Cardiac muscle cell (in vitro differentiated cells and primary cell): ENCODE measurements around the gene MRPS16. TPM values are rescaled to one million over a fixed set of nuclear protein-coding genes. Genes with fewer than 3 reads are reported as not detected.

Experiments
- DNase-seq, 2 donors: peaks; one replicate each; pipeline versions ENCODE4 v3.0.0 to v3.0.0-alpha.2; 2010 to 2017; ENCODE audit warnings: low read depth in 1 of 2, low spot score in 1 of 2
- H3K27ac ChIP-seq: fragments of 200-600 bp; sonication (generic); 2 replicates; pipeline ENCODE4 v1.5.1; 2016
- H3K27me3 ChIP-seq: fragments of 200-600 bp; sonication (generic); 2 replicates; pipeline ENCODE4 v1.6.0; 2016; ENCODE audit warnings: control low read depth
- H3K36me3 ChIP-seq: fragments of 200-600 bp; sonication (generic); 2 replicates; pipeline ENCODE4 v1.5.1; 2016; ENCODE audit warnings: control low read depth
- H3K4me1 ChIP-seq: fragments of 200-600 bp; sonication (generic); 2 replicates; pipeline ENCODE4 v1.8.1; 2017; ENCODE audit warnings: low read depth, mild to moderate bottlenecking, mixed run types
- H3K4me3 ChIP-seq: fragments of 200-600 bp; sonication (generic); 2 replicates; pipeline ENCODE4 v1.5.1; 2016; ENCODE audit warnings: mild to moderate bottlenecking
- H3K9me3 ChIP-seq: fragments of 200-600 bp; sonication (generic); 2 replicates; pipeline ENCODE4 v1.5.1; 2017; ENCODE audit warnings: low read depth, mild to moderate bottlenecking, control low read depth
- polyA plus RNA-seq: library from polyadenylated mRNA; unstranded; fragments of >200 nt; fragmentation: Nextera tagmentation; extraction: Ambion mirVana; gene quantifications from 2 replicates; pipeline ENCODE4 v1.2.1, GENCODE V29; 2016
- total RNA-seq: library from RNA; depleted of rRNA; stranded (reverse); fragments of >200 nt; gene quantifications from 2 replicates; pipeline ENCODE4 v1.2.3, GENCODE V29; 2016
- TF ChIP-seq, protein P1 (sequence below): IDR thresholded peaks from 2 replicates; pipeline ENCODE4 v1.5.1; 2012; ENCODE audit warnings: low read depth, mild to moderate bottlenecking, low read length

Gene MRPS16
- total and polyA plus RNA-seq, 2 experiments from 2014 or later = 51.6 to 104 TPM

DNA sequence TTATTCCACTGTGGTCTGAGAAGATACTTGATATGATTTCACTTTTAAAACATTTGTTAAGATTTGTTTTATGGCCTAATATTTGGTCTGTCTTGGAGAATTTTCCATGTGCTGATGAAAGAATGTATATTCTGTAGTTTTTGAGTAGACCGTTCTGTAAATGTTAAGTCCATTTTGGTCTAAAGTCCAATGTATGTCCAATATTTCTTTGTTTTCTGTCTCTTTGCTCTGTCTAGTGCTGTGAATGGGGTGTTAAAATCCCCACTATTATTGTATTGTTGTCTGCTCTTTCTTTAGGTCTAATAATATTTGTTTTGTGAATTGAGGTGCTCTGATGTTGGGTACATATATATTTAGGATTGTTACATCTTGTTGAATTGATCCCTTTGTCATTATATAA is 36.7 kb downstream of the MRPS16 start:
- H3K4me1 ChIP-seq = no peaks in the 10 kb centered on the region
- H3K9me3 ChIP-seq = no peaks in the 10 kb centered on the region
- H3K27ac ChIP-seq = no peak overlapping the region
- DNase-seq = no peak
- H3K36me3 ChIP-seq = peaks cover 19% of the 10 kb centered on the region
- H3K4me3 ChIP-seq = no peak overlapping the region
- TF ChIP-seq, protein P1, sequence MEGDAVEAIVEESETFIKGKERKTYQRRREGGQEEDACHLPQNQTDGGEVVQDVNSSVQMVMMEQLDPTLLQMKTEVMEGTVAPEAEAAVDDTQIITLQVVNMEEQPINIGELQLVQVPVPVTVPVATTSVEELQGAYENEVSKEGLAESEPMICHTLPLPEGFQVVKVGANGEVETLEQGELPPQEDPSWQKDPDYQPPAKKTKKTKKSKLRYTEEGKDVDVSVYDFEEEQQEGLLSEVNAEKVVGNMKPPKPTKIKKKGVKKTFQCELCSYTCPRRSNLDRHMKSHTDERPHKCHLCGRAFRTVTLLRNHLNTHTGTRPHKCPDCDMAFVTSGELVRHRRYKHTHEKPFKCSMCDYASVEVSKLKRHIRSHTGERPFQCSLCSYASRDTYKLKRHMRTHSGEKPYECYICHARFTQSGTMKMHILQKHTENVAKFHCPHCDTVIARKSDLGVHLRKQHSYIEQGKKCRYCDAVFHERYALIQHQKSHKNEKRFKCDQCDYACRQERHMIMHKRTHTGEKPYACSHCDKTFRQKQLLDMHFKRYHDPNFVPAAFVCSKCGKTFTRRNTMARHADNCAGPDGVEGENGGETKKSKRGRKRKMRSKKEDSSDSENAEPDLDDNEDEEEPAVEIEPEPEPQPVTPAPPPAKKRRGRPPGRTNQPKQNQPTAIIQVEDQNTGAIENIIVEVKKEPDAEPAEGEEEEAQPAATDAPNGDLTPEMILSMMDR = no peak
- H3K27me3 ChIP-seq = no peaks in the 10 kb centered on the region

- no peak for DNase-seq
- Histone ChIP-seq H3K27me3 (no peaks in the 10 kb centered on the region), H3K4me3 (no peak overlapping the region), H3K9me3 (no peaks in the 10 kb centered on the region), H3K27ac (no peak overlapping the region), H3K36me3 (peaks cover 6% of the 10 kb centered on the region), H3K4me1 (no peaks in the 10 kb centered on the region)
- TF ChIP-seq, protein P1 = no peak
These were observed 41.2 kb downstream of the MRPS16 start for GRCh38 chr10:73211106-73211811.

DNA sequence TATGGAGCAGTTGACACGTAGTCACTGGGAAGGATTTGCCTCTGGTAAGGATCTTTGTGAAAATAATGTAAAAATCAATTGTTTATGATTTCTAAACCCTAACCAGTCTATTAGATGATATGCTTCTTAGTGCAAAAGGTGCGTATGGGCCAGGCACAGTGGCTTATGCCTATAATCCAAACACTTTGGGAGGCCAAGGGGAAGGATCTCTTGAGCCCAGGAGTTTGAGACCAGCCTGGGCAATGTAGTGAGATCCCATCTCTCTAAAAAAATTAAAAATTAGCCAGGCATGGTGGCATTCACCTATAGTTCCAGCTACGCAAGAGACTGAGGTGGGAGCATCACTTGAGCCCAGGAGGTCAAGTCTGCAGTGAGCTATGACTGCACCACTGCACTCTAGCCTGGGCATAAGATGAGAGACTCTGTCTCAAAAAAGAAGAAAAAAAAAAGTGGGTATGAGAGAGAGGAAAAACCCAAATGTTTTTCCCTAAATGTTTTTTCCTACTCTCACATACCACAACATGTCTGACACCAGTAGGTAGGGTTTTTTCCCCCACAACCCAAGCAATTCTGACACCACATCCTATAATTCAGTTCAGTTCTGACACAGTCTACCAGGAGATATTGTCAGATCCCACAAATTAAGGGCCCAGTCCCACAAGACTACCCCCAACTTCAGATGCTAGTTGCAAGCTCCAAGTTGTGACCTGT is 41.9 kb downstream of the MRPS16 start:
- TF ChIP-seq, protein P1 = no peak
- no peak overlapping the region for H3K27ac ChIP-seq
- no peak overlapping the region for H3K4me3 ChIP-seq
- H3K36me3 ChIP-seq = peaks cover 6% of the 10 kb centered on the region
- H3K9me3 ChIP-seq = no peaks in the 10 kb centered on the region
- H3K4me1 ChIP-seq = no peaks in the 10 kb centered on the region
- DNase-seq = no peak
- no peaks in the 10 kb centered on the region for H3K27me3 ChIP-seq

GRCh38 chr10:73209705-73210104 is 42.7 kb downstream of the MRPS16 start:
- H3K27ac ChIP-seq = no peak overlapping the region
- H3K9me3 ChIP-seq = no peaks in the 10 kb centered on the region
- TF ChIP-seq, protein P1 = no peak
- H3K4me1 ChIP-seq = no peaks in the 10 kb centered on the region
- H3K4me3 ChIP-seq = no peak overlapping the region
- peak in 1 of 2 donors; percentile 34 for DNase-seq
- H3K36me3 ChIP-seq = peaks cover 6% of the 10 kb centered on the region
- H3K27me3 ChIP-seq = no peaks in the 10 kb centered on the region

DNA sequence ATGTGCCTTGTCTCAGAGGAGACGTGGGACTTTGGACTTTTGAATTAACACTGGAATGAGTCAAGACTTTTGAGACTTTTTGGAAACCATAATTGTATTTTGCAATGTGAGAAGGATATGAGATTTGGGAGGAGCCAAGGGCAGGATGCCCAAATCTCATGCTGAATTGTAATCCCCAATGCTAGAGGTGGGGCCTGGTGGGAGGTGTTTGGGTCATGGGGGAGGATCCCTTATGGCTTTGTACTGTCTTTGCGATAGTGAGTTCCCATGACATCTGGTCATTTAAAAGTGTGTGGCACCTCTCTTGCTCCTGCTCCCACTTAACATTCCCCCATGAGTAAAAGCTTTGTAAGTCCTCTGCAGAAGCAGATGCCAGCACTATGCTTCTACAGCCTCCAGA is 44.6 kb downstream of the MRPS16 start:
- DNase-seq = no peak
- H3K4me3 ChIP-seq = no peak overlapping the region
- TF ChIP-seq, protein P1 = no peak
- H3K36me3 ChIP-seq = peaks cover 10% of the 10 kb centered on the region
- no peaks in the 10 kb centered on the region for H3K4me1 ChIP-seq
- H3K27me3 ChIP-seq = no peaks in the 10 kb centered on the region
- no peaks in the 10 kb centered on the region for H3K9me3 ChIP-seq
- H3K27ac ChIP-seq = no peak overlapping the region
